Chondrocyte (in vitro differentiated cells): ENCODE results near the gene NYNRIN. TPM values are rescaled to one million over a fixed set of nuclear protein-coding genes. Genes with fewer than 3 reads are reported as not detected.

ENCODE experiments used
- DNase-seq: peaks from one replicate; pipeline ENCODE4 v3.0.0; 2021; ENCODE audit warnings: mixed read lengths, low spot score
- H3K27ac Mint-ChIP-seq: one replicate; pipeline ENCODE4 v1.8.0; 2021; ENCODE audit warnings: mild to moderate bottlenecking, moderate library complexity, mixed read lengths; ENCODE audit not compliant: unreplicated experiment
- H3K27me3 Mint-ChIP-seq: 2 replicates; pipeline ENCODE4 v1.8.0; 2021; ENCODE audit warnings: low read depth, mixed read lengths
- H3K36me3 Mint-ChIP-seq: 2 replicates; pipeline ENCODE4 v1.8.0; 2021; ENCODE audit warnings: low read depth, mixed read lengths
- H3K4me1 Mint-ChIP-seq: 2 replicates; pipeline ENCODE4 v1.8.0; 2021; ENCODE audit warnings: low read depth, mild to moderate bottlenecking, mixed read lengths
- H3K4me3 Mint-ChIP-seq: one replicate; pipeline ENCODE4 v1.8.0; 2021; ENCODE audit warnings: mild to moderate bottlenecking, moderate library complexity, mixed read lengths; ENCODE audit not compliant: unreplicated experiment
- H3K9me3 Mint-ChIP-seq: 2 replicates; pipeline ENCODE4 v1.8.0; 2021; ENCODE audit warnings: low read depth, mixed read lengths
- CTCF ChIP-seq: fragments of 200-600 bp; sonication (generic); IDR thresholded peaks from 2 replicates; pipeline ENCODE4 v1.5.0; 2021; ENCODE audit warnings: antibody characterized with exemption, mild to moderate bottlenecking, moderate library complexity
- total RNA-seq: library from RNA; stranded (reverse); gene quantifications from 3 replicates; pipeline ENCODE4 v1.2.1, GENCODE V29; 2021

The NYNRIN gene
- total RNA-seq, 1 donor from 2014 or later = 21.0 TPM

GRCh38 chr14:24355009-24355408, 43.8 kb upstream of the NYNRIN start:
- no peak for DNase-seq
- no peak overlapping the region for H3K4me3 Mint-ChIP-seq
- H3K27me3 Mint-ChIP-seq = peaks cover 25% of the 10 kb centered on the region
- peaks cover 2% of the 10 kb centered on the region for H3K4me1 Mint-ChIP-seq
- no peak for TF ChIP-seq CTCF
- H3K9me3 Mint-ChIP-seq = no peaks in the 10 kb centered on the region
- H3K27ac Mint-ChIP-seq = no peak overlapping the region
- H3K36me3 Mint-ChIP-seq = no peaks in the 10 kb centered on the region

DNA sequence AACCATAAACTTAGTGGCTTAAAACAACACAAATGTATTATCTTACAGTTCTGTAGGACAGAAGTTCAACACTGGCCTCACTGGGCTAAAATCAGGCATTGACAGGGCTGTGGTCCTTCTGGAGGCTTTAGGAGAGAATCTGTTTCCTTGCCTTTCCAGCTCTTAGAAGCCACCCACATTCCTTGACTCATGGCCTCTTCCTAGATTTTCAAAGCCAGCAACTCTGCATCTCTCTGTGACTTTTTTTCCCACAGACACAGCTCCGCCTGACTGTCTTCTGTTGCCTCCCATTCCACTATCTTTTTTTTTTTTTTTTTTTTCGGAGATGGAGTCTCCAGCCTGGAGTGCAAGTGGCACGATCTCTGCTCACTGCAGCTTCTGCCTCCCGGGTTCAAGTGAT, 42.6 kb upstream of the NYNRIN start:
- DNase-seq = no peak
- Mint-ChIP-seq H3K4me1 (peaks cover 2% of the 10 kb centered on the region), H3K27ac (no peak overlapping the region), H3K36me3 (no peaks in the 10 kb centered on the region), H3K4me3 (no peak overlapping the region), H3K9me3 (no peaks in the 10 kb centered on the region), H3K27me3 (peaks cover 17% of the 10 kb centered on the region)
- no peak for TF ChIP-seq CTCF

GRCh38 chr14:24360281-24360680, 38.5 kb upstream of the NYNRIN start:
- H3K36me3 Mint-ChIP-seq = no peaks in the 10 kb centered on the region
- peaks cover 3% of the 10 kb centered on the region for H3K4me1 Mint-ChIP-seq
- H3K4me3 Mint-ChIP-seq = no peak overlapping the region
- H3K9me3 Mint-ChIP-seq = no peaks in the 10 kb centered on the region
- H3K27me3 Mint-ChIP-seq = peaks cover 2% of the 10 kb centered on the region
- no peak for TF ChIP-seq CTCF
- no peak overlapping the region for H3K27ac Mint-ChIP-seq
- no peak for DNase-seq

GRCh38 chr14:24361326-24361725, 37.5 kb upstream of the NYNRIN start:
- peaks cover 13% of the 10 kb centered on the region for H3K4me1 Mint-ChIP-seq
- no peak for TF ChIP-seq CTCF
- H3K27me3 Mint-ChIP-seq = peaks cover 2% of the 10 kb centered on the region
- H3K27ac Mint-ChIP-seq = no peak overlapping the region
- no peak overlapping the region for H3K4me3 Mint-ChIP-seq
- H3K9me3 Mint-ChIP-seq = no peaks in the 10 kb centered on the region
- H3K36me3 Mint-ChIP-seq = no peaks in the 10 kb centered on the region
- DNase-seq = no peak

DNA sequence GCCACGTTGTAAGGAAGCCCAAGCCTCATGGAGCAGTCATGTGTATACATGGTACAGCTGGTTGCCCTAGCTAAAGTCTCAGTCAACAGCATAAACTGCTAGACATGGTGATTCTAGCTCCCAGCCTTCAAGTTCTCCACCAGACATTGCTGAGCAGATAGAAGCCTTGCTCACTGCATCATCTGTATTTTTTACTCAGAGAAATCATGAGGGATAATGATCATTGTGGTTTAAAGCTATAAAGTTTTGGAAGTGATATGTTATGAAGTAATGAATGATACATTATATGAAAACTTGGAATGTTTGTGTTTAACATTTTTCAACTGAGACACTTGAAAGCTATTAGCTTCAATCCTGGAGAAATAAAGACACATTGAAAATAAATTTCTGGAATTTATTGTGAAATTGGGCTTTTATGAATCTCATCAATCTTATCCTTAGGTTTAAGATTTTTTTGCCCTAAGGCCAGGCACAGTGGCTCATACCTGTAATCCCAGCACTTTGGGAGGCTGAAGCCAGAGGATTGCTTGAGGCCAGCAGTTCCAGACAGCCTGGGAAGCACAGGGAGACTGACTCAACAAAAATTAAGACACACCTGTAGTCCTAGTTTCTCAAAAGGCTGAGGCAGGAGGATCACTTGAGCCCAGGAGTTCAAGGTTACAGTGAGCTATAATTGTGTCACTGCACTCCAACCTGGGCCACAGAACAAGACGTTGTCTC, 36.4 kb upstream of the NYNRIN start:
- Mint-ChIP-seq H3K36me3 (no peaks in the 10 kb centered on the region), H3K4me3 (no peak overlapping the region), H3K4me1 (peaks cover 15% of the 10 kb centered on the region), H3K27me3 (peaks cover 2% of the 10 kb centered on the region), H3K9me3 (no peaks in the 10 kb centered on the region), H3K27ac (no peak overlapping the region)
- no peak for TF ChIP-seq CTCF
- DNase-seq = no peak
